SU-DHL-6 (cell line): ENCODE results near the gene PLA2G2C.
A peak's percentile ranks its signal among the peaks of the same experiment; 100 is the strongest.

Source experiments
- H2AFZ ChIP-seq: fragments of 200-600 bp; sonication (generic); 2 replicates; pipeline ENCODE4 v1.6.1; 2014; ENCODE audit warnings: low read depth, mild to moderate bottlenecking, moderate library complexity, mixed read lengths, antibody characterized with exemption, low read length; ENCODE audit not compliant: severe bottlenecking
- H3F3A ChIP-seq: fragments of 200-600 bp; shearing (Covaris generic); 2 replicates; pipeline ENCODE4 v1.6.0; 2016; ENCODE audit warnings: antibody characterized with exemption, mild to moderate bottlenecking; ENCODE audit not compliant: insufficient read depth
- H3K27ac ChIP-seq: fragments of 200-600 bp; sonication (generic); 2 replicates; pipeline ENCODE4 v1.5.1; 2016; ENCODE audit warnings: low read depth, mild to moderate bottlenecking, low read length, moderate library complexity, mixed read lengths
- H3K27me3 ChIP-seq: fragments of 200-600 bp; sonication (generic), shearing (Covaris generic); 2 replicates; pipeline ENCODE4 v1.6.0; 2014; ENCODE audit warnings: mild to moderate bottlenecking, low read length
- H3K36me3 ChIP-seq: fragments of 200-600 bp; sonication (generic); 2 replicates; pipeline ENCODE4 v1.6.1; 2014; ENCODE audit warnings: mild to moderate bottlenecking, low read length, mixed read lengths
- H3K4me2 ChIP-seq: fragments of 300-600, 200-600 bp; shearing (Covaris generic), sonication (generic); 2 replicates; pipeline ENCODE4 v1.6.0; 2014; ENCODE audit warnings: low read length, low read depth, mild to moderate bottlenecking; ENCODE audit not compliant: poor library complexity, severe bottlenecking
- H3K4me3 ChIP-seq: fragments of 200-600 bp; sonication (generic); 2 replicates; pipeline ENCODE4 v1.5.1; 2014; ENCODE audit warnings: antibody characterized with exemption, low read length, mild to moderate bottlenecking, mixed read lengths; ENCODE audit not compliant: insufficient read depth, poor library complexity, severe bottlenecking
- H3K79me2 ChIP-seq: fragments of 200-600 bp; sonication (generic); 2 replicates; pipeline ENCODE4 v1.6.1; 2014; ENCODE audit warnings: mild to moderate bottlenecking, low read length, moderate library complexity; ENCODE audit not compliant: insufficient read depth
- H3K9ac ChIP-seq: fragments of 200-600 bp; sonication (generic); 2 replicates; pipeline ENCODE4 v1.7.0; 2014; ENCODE audit warnings: mild to moderate bottlenecking, low read length
- H3K9me2 ChIP-seq: fragments of 200-600 bp; sonication (generic); replicated peaks from 2 replicates; pipeline ENCODE4 v1.6.1; 2014; ENCODE audit warnings: low read length; ENCODE audit not compliant: insufficient read depth
- H3K9me3 ChIP-seq: fragments of 200-600 bp; sonication (generic); 2 replicates; pipeline ENCODE4 v1.6.1; 2014; ENCODE audit warnings: low read length, mixed read lengths; ENCODE audit not compliant: insufficient read depth
- H4K20me1 ChIP-seq: fragments of 200-600 bp; sonication (generic); 2 replicates; pipeline ENCODE4 v1.6.1; 2014; ENCODE audit warnings: low read depth, mild to moderate bottlenecking, antibody characterized with exemption, low read length, moderate library complexity, mixed read lengths
- CTCF ChIP-seq: fragments of 200-600 bp; sonication (generic); IDR thresholded peaks from one replicate; pipeline ENCODE4 v1.5.1; 2017; ENCODE audit warnings: antibody characterized with exemption, mild to moderate bottlenecking, low read length, moderate library complexity; ENCODE audit not compliant: insufficient read depth, poor library complexity, severe bottlenecking
- EZH2phosphoT487 ChIP-seq: fragments of 200-600 bp; sonication (generic), shearing (Covaris generic); conservative IDR thresholded peaks from 2 replicates; pipeline ENCODE4 v1.6.1; 2018; ENCODE audit warnings: mild to moderate bottlenecking, antibody characterized with exemption, low read length, moderate library complexity, mixed read lengths

Gene PLA2G2C

GRCh38 chr1:20195462-20195780 lies 9.1 kb upstream of the PLA2G2C start:
- no peaks in the 10 kb centered on the region for H3K27me3 ChIP-seq
- H3K4me2 ChIP-seq = no peak overlapping the region

GRCh38 chr1:20194757-20195461 lies 8.6 kb upstream of the PLA2G2C start:
- Histone ChIP-seq H2AFZ (no peak overlapping the region), H3K4me2 (no peak overlapping the region), H3K36me3 (no peaks in the 10 kb centered on the region), H3K79me2 (no peaks in the 10 kb centered on the region), H3K9me2 (no peaks in the 10 kb centered on the region), H3K4me3 (no peak overlapping the region), H3K9ac (no peak overlapping the region), H3K27ac (no peak overlapping the region), H3F3A (no peaks in the 10 kb centered on the region), H4K20me1 (no peaks in the 10 kb centered on the region), H3K9me3 (no peaks in the 10 kb centered on the region), H3K27me3 (no peaks in the 10 kb centered on the region)
- TF ChIP-seq CTCF (peak; percentile 83), EZH2phosphoT487 (no peak)

More at GRCh38 chr1:20195462-20195780, 9.1 kb upstream of the PLA2G2C start:
- Histone ChIP-seq H3K36me3 (no peaks in the 10 kb centered on the region), H3K9ac (no peak overlapping the region), H3K79me2 (no peaks in the 10 kb centered on the region), H3F3A (no peaks in the 10 kb centered on the region), H4K20me1 (no peaks in the 10 kb centered on the region), H3K9me2 (no peaks in the 10 kb centered on the region), H3K9me3 (no peaks in the 10 kb centered on the region), H3K4me3 (no peak overlapping the region), H3K27ac (no peak overlapping the region), H2AFZ (no peak overlapping the region)
- no peak for TF ChIP-seq CTCF
- no peak for TF ChIP-seq EZH2phosphoT487

- no peaks in the 10 kb centered on the region for H4K20me1 ChIP-seq
- no peak overlapping the region for H3K4me3 ChIP-seq
- H3K9ac ChIP-seq = no peak overlapping the region
- no peaks in the 10 kb centered on the region for H3K36me3 ChIP-seq
- no peaks in the 10 kb centered on the region for H3K79me2 ChIP-seq
- H3K27ac ChIP-seq = no peak overlapping the region
- no peak overlapping the region for H2AFZ ChIP-seq
- H3K27me3 ChIP-seq = no peaks in the 10 kb centered on the region
- H3K9me3 ChIP-seq = no peaks in the 10 kb centered on the region
- no peaks in the 10 kb centered on the region for H3K9me2 ChIP-seq
- no peaks in the 10 kb centered on the region for H3F3A ChIP-seq
- no peak for TF ChIP-seq EZH2phosphoT487
- no peak for TF ChIP-seq CTCF
- no peak overlapping the region for H3K4me2 ChIP-seq
Observed at GRCh38 chr1:20194224-20194623, 7.9 kb upstream of the PLA2G2C start.
